Measurements from ENCODE around the gene LSAMP.

Gene LSAMP

GRCh38 chr3:116445311-116445841 is at the start of gene LSAMP:
TSS of gene LSAMP (minus strand) at chr3:116445487.
- in situ Hi-C loops (cut with HindIII; ENCODE audit: low pct_ligation_motif_present, low pct_unique_long_range_greater_than_20kb, low sequenced_read_pairs): no loop called here
- no peak for DNase-seq

GRCh38 chr3:116492379-116492778 is 47.1 kb upstream of the LSAMP start:
- in situ Hi-C loops (cut with HindIII; ENCODE audit: low pct_ligation_motif_present, low pct_unique_long_range_greater_than_20kb, low sequenced_read_pairs): no loop called here
- DNase-seq: no peak

DNA sequence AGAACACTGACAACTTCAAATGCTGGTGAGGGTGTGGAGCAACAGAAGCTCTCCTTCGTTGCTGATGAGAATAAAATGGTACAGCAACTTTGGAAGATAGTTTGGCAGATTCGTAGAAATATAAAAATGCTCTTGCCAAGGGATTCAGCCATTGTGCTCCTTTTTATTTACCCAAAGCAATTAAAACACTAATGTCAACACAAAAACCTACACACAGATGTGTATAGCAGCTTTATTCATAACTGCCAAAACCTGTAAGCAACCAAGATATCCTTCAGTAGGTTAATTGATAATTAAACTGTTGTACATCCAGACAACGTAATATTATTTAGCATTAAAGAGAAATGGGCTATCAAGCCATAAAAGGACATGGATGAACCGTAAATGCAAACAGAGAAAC is 37.8 kb upstream of the LSAMP start:
- in situ Hi-C loops (cut with HindIII; ENCODE audit: low pct_ligation_motif_present, low pct_unique_long_range_greater_than_20kb, low sequenced_read_pairs): no loop called here
- no peak for DNase-seq

GRCh38 chr3:116476691-116477090 is 31.4 kb upstream of the LSAMP start:
- in situ Hi-C loops (cut with HindIII; ENCODE audit: low pct_ligation_motif_present, low pct_unique_long_range_greater_than_20kb, low sequenced_read_pairs): no loop called here
- no peak for DNase-seq

GRCh38 chr3:116474801-116475200 is 29.5 kb upstream of the LSAMP start:
- in situ Hi-C loops (cut with HindIII; ENCODE audit: low pct_ligation_motif_present, low pct_unique_long_range_greater_than_20kb, low sequenced_read_pairs): no loop called here
- no peak for DNase-seq

DNA sequence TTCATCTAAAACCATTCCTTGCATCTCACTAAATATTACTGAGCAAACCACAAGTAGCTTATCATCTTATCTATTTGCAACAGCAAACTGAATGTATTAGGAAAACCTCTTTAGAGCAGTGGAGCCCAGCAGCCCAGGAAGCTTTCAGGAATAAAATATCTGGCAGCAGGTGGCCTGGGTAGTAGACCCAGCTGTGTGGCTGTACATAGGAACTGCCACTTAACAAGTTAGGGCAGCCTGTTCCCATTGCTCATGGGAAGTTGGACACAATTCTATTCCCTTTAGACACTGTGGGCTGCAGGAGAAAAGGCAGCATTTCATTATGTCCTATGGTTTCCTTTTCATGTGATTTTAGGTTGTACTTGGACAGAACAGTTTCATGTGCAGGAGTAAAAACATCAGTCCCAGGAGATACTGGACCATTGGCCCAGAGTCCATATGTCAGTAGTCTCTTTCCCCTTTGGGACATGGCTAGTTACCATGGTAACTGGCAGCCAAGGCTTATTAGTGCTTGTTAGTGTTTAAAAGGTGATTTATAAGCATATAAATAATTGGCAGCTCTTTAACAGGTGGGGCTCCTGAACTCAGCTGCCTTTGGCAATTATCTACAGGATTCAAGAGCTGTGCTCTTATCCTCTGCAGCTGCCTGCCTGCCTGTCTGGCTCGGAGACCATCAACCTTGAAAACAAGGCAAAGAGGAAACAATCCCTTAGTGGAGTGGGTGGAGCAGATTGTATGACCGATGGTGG is 28.9 kb upstream of the LSAMP start:
- DNase-seq: no peak
- in situ Hi-C loops (cut with HindIII; ENCODE audit: low pct_ligation_motif_present, low pct_unique_long_range_greater_than_20kb, low sequenced_read_pairs): no loop called here

DNA sequence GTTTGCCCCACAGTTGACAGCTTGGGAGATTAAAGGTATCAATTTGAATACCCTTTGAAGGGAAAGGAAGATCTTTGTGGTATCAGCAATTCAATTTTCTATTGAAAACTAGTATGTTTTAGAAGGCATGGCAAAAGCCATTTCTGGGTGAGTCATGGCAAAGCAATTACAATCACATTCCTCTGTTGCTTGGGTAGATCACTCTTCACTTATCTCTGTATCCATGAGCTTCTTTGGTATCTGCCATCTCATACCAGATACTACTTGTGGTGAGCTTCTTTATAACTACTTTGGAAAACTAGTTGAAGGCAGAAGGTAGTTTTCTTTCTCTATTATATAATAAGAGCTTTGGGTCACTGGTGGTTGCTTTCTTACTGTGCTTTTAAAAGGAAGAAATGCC is 28.3 kb upstream of the LSAMP start:
- in situ Hi-C loops (cut with HindIII; ENCODE audit: low pct_ligation_motif_present, low pct_unique_long_range_greater_than_20kb, low sequenced_read_pairs): no loop called here
- DNase-seq: peak; percentile 45

- DNase-seq: no peak
- in situ Hi-C loops (cut with HindIII; ENCODE audit: low pct_ligation_motif_present, low pct_unique_long_range_greater_than_20kb, low sequenced_read_pairs): no loop called here
These were observed 25.4 kb upstream of the LSAMP start for GRCh38 chr3:116470605-116471197.

DNA sequence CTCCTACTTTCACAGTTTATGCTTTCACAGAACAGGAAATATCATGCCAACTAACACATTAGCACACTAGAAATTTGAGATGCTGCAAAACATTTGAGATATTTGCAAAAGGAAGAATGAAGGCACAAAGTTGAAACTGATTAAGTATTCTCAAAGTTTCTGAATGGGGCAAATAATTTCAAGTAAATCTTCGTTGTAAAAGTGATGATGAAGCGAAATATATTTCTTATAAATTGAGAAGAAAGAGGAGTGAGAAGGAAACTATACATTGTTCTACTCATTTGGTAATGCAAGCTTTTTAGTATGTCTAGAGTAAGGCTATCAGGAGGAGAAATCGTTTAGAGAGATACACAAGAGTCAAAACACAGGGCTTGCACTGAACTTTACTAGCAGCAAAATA is 24.3 kb upstream of the LSAMP start:
- in situ Hi-C loops (cut with HindIII; ENCODE audit: low pct_ligation_motif_present, low pct_unique_long_range_greater_than_20kb, low sequenced_read_pairs): no loop called here

GRCh38 chr3:116464276-116464798 is 19.1 kb upstream of the LSAMP start:
- in situ Hi-C loops (cut with HindIII; ENCODE audit: low pct_ligation_motif_present, low pct_unique_long_range_greater_than_20kb, low sequenced_read_pairs): no loop called here
- DNase-seq: no peak

More for the DNA sequence above, 24.3 kb upstream of the LSAMP start:
- no peak for DNase-seq

- peak; percentile 22 for DNase-seq
- in situ Hi-C loops (cut with HindIII; ENCODE audit: low pct_ligation_motif_present, low pct_unique_long_range_greater_than_20kb, low sequenced_read_pairs): no loop called here
These were observed 8.5 kb upstream of the LSAMP start for GRCh38 chr3:116453666-116454346.

DNA sequence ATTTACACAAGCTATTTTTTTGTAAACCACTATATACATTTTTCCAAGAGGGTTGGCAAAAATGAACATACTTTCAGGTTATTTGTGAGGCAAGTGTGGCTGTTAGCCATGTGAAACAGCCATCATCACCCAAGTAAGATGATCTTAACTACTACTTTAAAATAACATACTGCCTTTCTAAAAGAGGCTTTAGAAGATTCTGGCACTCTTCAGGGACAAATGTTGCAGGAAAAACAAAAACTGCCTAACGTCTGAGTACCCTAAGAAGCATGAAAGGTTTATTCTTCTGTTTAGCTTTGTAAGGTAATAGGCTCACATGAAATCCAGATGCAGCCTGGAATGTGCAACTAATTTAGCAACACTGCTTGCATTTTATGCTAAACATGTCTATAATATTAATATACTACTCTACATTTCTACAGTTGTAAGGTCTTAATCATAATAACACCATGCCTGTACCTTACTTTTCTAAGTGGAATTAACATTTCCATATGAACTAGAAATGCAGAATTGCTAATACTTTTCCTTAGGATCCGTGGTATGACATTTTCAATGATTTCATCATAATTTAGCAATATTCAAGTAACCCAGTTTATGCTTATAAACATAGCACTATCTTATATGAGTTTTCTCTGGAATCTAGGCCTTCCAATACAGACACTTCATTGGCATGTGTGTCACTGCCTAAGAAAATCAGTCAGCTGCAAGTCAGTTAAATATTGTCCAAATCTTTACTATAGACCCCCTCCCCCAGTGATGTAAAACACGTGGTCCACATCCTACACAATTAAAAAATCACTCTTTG is 4.5 kb upstream of the LSAMP start:
- no peak for DNase-seq
- in situ Hi-C loops (cut with HindIII; ENCODE audit: low pct_ligation_motif_present, low pct_unique_long_range_greater_than_20kb, low sequenced_read_pairs): no loop called here

DNA sequence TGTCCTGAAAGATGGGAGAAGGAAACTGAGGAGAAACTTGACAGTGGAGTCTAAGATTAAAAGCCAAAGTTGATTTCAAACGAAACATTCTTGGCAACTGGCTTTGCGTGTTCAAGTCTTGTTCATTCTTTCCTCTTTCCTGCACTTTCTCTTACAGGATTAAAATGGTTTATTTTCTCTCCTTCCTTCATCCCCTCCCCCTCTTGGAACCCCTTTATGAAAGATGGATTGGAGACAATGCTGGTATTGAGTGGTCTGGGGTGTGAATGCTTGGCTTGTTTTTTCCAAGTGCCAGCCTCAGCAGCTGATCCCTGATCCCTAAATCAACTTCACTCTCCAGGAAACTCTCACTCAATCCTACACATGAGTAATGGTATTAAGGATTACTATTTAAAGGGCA is 703 bp upstream of the LSAMP start:
- DNase-seq: no peak
- in situ Hi-C loops (cut with HindIII; ENCODE audit: low pct_ligation_motif_present, low pct_unique_long_range_greater_than_20kb, low sequenced_read_pairs): no loop called here

GRCh38 chr3:116444819-116445310 is 422 bp downstream of the LSAMP start:
- in situ Hi-C loops (cut with HindIII; ENCODE audit: low pct_ligation_motif_present, low pct_unique_long_range_greater_than_20kb, low sequenced_read_pairs): no loop called here
- DNase-seq: peak; percentile 8

DNA sequence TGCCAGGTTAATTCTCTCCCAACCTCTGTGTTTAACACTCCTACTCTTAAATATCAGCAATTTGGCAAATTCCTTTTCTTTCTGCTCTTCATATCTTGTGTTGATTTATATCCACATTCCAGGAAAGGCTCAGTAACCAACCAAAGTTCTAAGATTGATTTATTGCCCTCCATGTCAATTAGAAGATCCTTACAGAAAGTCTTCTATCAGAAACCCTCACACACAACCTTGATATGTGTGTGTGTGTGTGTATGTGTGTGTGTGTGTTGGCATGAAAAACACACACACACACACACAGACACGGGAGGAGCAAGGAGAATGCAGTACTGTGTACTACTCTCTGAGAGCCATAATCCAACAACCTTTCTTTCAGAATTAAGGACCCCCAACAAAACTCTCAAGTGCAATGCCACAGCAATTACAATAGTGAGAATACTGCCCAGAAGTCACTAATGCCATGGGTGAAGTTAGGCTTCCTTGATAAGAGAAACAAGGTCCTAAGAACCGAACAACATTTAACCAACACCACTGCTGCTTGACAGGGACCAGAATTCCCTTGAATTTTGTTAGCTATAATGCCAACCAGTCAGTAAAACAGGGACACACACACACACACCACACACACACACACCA is 1.1 kb downstream of the LSAMP start:
- DNase-seq: no peak
- in situ Hi-C loops (cut with HindIII; ENCODE audit: low pct_ligation_motif_present, low pct_unique_long_range_greater_than_20kb, low sequenced_read_pairs): no loop called here

DNA sequence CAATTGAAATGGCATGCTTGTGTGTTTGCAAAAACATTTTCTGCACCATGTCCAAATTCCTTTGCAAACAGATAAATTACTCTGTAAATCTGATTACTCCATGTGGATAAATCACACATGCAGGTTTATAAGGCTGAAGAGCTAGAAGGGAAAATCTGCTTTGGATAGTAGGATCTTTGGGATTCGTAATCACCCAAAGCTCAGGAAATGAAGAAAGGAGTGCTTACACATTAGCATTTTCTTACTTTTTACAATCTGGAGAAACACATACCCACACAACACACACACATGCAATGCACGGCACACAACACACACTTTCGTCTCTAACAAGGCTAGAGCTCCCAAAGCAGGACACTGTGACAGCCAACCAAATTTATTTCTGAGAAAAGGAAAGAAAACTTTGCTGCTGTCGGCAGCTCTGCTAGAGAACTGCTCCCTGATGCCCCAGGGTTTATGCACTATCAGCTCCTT is 2.1 kb downstream of the LSAMP start:
- in situ Hi-C loops (cut with HindIII; ENCODE audit: low pct_ligation_motif_present, low pct_unique_long_range_greater_than_20kb, low sequenced_read_pairs): no loop called here
- no peak for DNase-seq

DNA sequence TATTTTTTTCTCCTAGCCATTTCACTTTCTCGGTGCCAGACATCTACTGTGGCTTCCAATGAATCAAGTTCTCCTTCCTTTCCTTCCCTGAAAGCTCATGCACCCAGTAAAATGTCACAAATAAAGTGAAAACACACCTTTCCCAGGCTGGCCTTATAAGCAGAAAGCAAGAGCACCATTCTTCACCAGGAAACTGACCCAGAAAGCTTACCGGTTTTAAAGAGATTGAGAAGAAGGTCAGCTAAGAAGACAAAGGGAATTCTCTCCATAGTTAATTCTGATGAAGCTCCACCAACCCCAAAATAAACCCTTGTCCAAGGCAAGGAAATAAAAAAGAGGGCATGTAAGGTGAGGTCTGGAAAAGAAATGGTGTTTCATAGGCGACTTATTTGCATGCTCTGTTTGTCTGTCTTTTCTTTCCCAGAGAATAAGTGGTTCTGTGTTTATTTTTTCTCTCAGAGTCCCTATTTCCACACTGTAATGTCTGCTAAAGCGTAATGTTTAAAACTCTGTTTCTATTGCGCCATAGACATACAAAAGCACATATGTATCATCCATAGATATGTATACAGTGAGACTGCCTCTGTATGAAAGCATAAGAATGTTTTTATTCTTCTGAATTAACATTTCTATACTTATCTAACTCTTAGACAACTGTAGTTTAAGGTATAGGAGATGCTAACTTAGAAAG is 2.8 kb downstream of the LSAMP start:
- in situ Hi-C loops (cut with HindIII; ENCODE audit: low pct_ligation_motif_present, low pct_unique_long_range_greater_than_20kb, low sequenced_read_pairs): no loop called here
- DNase-seq: no peak

All from ACHN (cell line).